Muscle layer of colon (tissue), 2 donors: ENCODE results near the gene UVRAG.

Source experiments
- H3K27ac ChIP-seq: one replicate; pipeline ENCODE4 v1.7.0; 2013; ENCODE audit warnings: low read depth, mild to moderate bottlenecking, low read length, moderate library complexity
- H3K27me3 ChIP-seq, 2 donors: one replicate each; pipeline ENCODE4 v1.7.0; 2013; ENCODE audit warnings: low read length in 2 of 2, mild to moderate bottlenecking in 2 of 2; ENCODE audit not compliant: insufficient read depth in 2 of 2, control insufficient read depth in 1 of 2
- H3K36me3 ChIP-seq: one replicate; pipeline ENCODE4 v1.7.0; 2013; ENCODE audit warnings: mild to moderate bottlenecking, low read length; ENCODE audit not compliant: insufficient read depth
- H3K4me1 ChIP-seq: one replicate; pipeline ENCODE4 v1.7.0; 2013; ENCODE audit warnings: mild to moderate bottlenecking, low read length; ENCODE audit not compliant: insufficient read depth
- H3K4me3 ChIP-seq, 2 donors: one replicate each; pipeline ENCODE4 v1.7.0; 2013; ENCODE audit warnings: low read length in 2 of 2, low read depth in 1 of 2, mild to moderate bottlenecking in 1 of 2, moderate library complexity in 1 of 2
- H3K9ac ChIP-seq: one replicate; pipeline ENCODE4 v1.7.0; 2013; ENCODE audit warnings: low read length
- H3K9me3 ChIP-seq: one replicate; pipeline ENCODE4 v1.7.0; 2013; ENCODE audit warnings: mild to moderate bottlenecking, low read length
- donor health status: abdominal sarcoma.
- donor health status: Adenocarcinoma of cecum.

Gene UVRAG

GRCh38 chr11:75814677-75815344 lies at the start of gene UVRAG:
Gene UVRAG (plus strand): TSS chr11:75815210. CDS start chr11:75815408, 198 bp downstream.
- peaks cover 28% of the 10 kb centered on the region for H3K4me1 ChIP-seq
- H3K36me3 ChIP-seq, result no peaks in the 10 kb centered on the region

GRCh38 chr11:75766443-75767227 lies 48.4 kb upstream of the UVRAG start:
- H3K27me3 ChIP-seq, result peaks cover 5 to 6% of the 10 kb centered on the region in 2 donors
- no peak overlapping the region for H3K9ac ChIP-seq
- no peaks in the 10 kb centered on the region for H3K36me3 ChIP-seq
- no peak overlapping the region for H3K27ac ChIP-seq
- peaks cover 9% of the 10 kb centered on the region for H3K4me1 ChIP-seq
- H3K9me3 ChIP-seq, result no peaks in the 10 kb centered on the region
- no peak overlapping the region for H3K4me3 ChIP-seq

More at GRCh38 chr11:75814677-75815344, at the start of gene UVRAG:
- no peaks in the 10 kb centered on the region for H3K9me3 ChIP-seq
- no peaks in the 10 kb centered on the region for H3K27me3 ChIP-seq
- H3K9ac ChIP-seq, result peak within 1 kb of the TSS; percentile 81
- peak within 1 kb of the TSS; percentile 93 for H3K27ac ChIP-seq
- H3K4me3 ChIP-seq, result peak within 1 kb of the TSS; percentile 59 to 95

- H3K4me3 ChIP-seq, result no peak overlapping the region
- H3K9me3 ChIP-seq, result no peaks in the 10 kb centered on the region
- no peak overlapping the region for H3K27ac ChIP-seq
- H3K27me3 ChIP-seq, result peaks cover 5 to 6% of the 10 kb centered on the region in 2 donors
- peaks cover 9% of the 10 kb centered on the region for H3K4me1 ChIP-seq
- no peaks in the 10 kb centered on the region for H3K36me3 ChIP-seq
- no peak overlapping the region for H3K9ac ChIP-seq
These were observed 47.8 kb upstream of the UVRAG start for GRCh38 chr11:75767228-75767572.

GRCh38 chr11:75767793-75768111 lies 47.3 kb upstream of the UVRAG start:
- Histone ChIP-seq H3K4me3 (peak overlapping the region; percentile 49 to 59), H3K4me1 (peaks cover 9% of the 10 kb centered on the region), H3K36me3 (no peaks in the 10 kb centered on the region), H3K27me3 (peaks cover 5 to 6% of the 10 kb centered on the region in 2 donors), H3K27ac (peak overlapping the region; percentile 17), H3K9ac (no peak overlapping the region), H3K9me3 (no peaks in the 10 kb centered on the region)

- Histone ChIP-seq H3K4me1 (peaks cover 9% of the 10 kb centered on the region), H3K36me3 (no peaks in the 10 kb centered on the region), H3K9ac (no peak within 1 kb of the TSS), H3K27me3 (peaks cover 5 to 6% of the 10 kb centered on the region in 2 donors), H3K4me3 (peak within 1 kb of the TSS; percentile 49 to 59), H3K9me3 (no peaks in the 10 kb centered on the region), H3K27ac (peak within 1 kb of the TSS; percentile 17)
These were observed 46.7 kb upstream of the UVRAG start, which contains the start of gene DGAT2 for GRCh38 chr11:75768112-75768908. Gene DGAT2 (plus strand): TSS chr11:75768778. CDS start chr11:75768992, 214 bp downstream.

- no peak overlapping the region for H3K9ac ChIP-seq
- H3K27ac ChIP-seq, result no peak overlapping the region
- H3K36me3 ChIP-seq, result no peaks in the 10 kb centered on the region
- no peaks in the 10 kb centered on the region for H3K9me3 ChIP-seq
- H3K4me1 ChIP-seq, result peaks cover 9% of the 10 kb centered on the region
- H3K27me3 ChIP-seq, result peaks cover 5 to 6% of the 10 kb centered on the region in 2 donors
- H3K4me3 ChIP-seq, result peak overlapping the region; percentile 49 to 59
These were observed 45.9 kb upstream of the UVRAG start for GRCh38 chr11:75768909-75769771.

GRCh38 chr11:75770102-75770501 lies 44.9 kb upstream of the UVRAG start:
- Histone ChIP-seq H3K36me3 (no peaks in the 10 kb centered on the region), H3K27ac (no peak overlapping the region), H3K4me1 (peaks cover 9% of the 10 kb centered on the region), H3K9me3 (no peaks in the 10 kb centered on the region), H3K27me3 (peaks cover 5 to 6% of the 10 kb centered on the region in 2 donors), H3K9ac (no peak overlapping the region), H3K4me3 (no peak overlapping the region)

- no peak overlapping the region for H3K4me3 ChIP-seq
- peaks cover 5 to 6% of the 10 kb centered on the region in 2 donors for H3K27me3 ChIP-seq
- H3K36me3 ChIP-seq, result no peaks in the 10 kb centered on the region
- no peak overlapping the region for H3K27ac ChIP-seq
- no peaks in the 10 kb centered on the region for H3K9me3 ChIP-seq
- peaks cover 9% of the 10 kb centered on the region for H3K4me1 ChIP-seq
- H3K9ac ChIP-seq, result no peak overlapping the region
These were observed 43.2 kb upstream of the UVRAG start for GRCh38 chr11:75771646-75772410.

- H3K9me3 ChIP-seq, result no peaks in the 10 kb centered on the region
- H3K4me3 ChIP-seq, result no peak overlapping the region
- H3K9ac ChIP-seq, result no peak overlapping the region
- H3K4me1 ChIP-seq, result no peaks in the 10 kb centered on the region
- H3K36me3 ChIP-seq, result no peaks in the 10 kb centered on the region
- no peak overlapping the region for H3K27ac ChIP-seq
- H3K27me3 ChIP-seq, result no peaks in the 10 kb centered on the region
These were observed 41.2 kb upstream of the UVRAG start for GRCh38 chr11:75773595-75774353.

GRCh38 chr11:75775056-75775455 lies 40.0 kb upstream of the UVRAG start:
- Histone ChIP-seq H3K9me3 (no peaks in the 10 kb centered on the region), H3K4me3 (no peak overlapping the region), H3K27me3 (no peaks in the 10 kb centered on the region), H3K4me1 (no peaks in the 10 kb centered on the region), H3K36me3 (no peaks in the 10 kb centered on the region), H3K9ac (no peak overlapping the region), H3K27ac (no peak overlapping the region)
